ENCODE results near the gene XPO4. TPM values are rescaled to one million over a fixed set of nuclear protein-coding genes. Genes with fewer than 3 reads are reported as not detected.

XPO4 gene
- total and polyA plus RNA-seq, 10 of the 15 experiments (the other 5 are each of a cell fraction or from before 2014, with no cell fraction given) = 3.6 to 24.9 (median 18.4) TPM

- in situ Hi-C loops (cut with MboI) (loop anchor here (25.0 kb wide), 1 partner anchor 656 kb away; the partner anchor contains the start of gene GJB2), intact Hi-C loops (cut with micrococcal nuclease; ENCODE audit: unreplicated experiment) (no loop called here)
- no peaks in the 10 kb centered on the region for H3K4me1 ChIP-seq (ENCODE audit: control insufficient read depth, insufficient read depth, low read length)
- ATAC-seq = no peak
- H3K27ac ChIP-seq (ENCODE audit: control insufficient read depth, insufficient read depth) = no peak overlapping the region
- no peaks in the 10 kb centered on the region for H3K9me3 ChIP-seq (replicated peaks; ENCODE audit: control insufficient read depth, insufficient read depth, low read length)
- TF ChIP-seq GABPA (IDR thresholded peaks at IDR 0.05; ENCODE audit: low read depth) = no peak
- ChIA-PET SMC1A (ENCODE audit: uncharacterized antibody, unreplicated experiment) (no interaction called here), POLR2A (no interaction called here), RAD21 (ENCODE audit: unreplicated experiment) (no interaction called here), CTCF (interaction anchor here (1.0 kb wide), 1 partner anchor 14 kb away, joined by 4 read pairs; no protein-coding TSS in a partner anchor)
- H3K4me3 ChIP-seq = no peak overlapping the region
- H2AFZ ChIP-seq (ENCODE audit: control insufficient read depth, low read depth, low read length) = no peak overlapping the region
- no TSS peak for BruUV-seq (replicated peaks)
- DNase-seq (ENCODE audit: low read depth, low spot score) = no peak
- H3K4me2 ChIP-seq (ENCODE audit: control insufficient read depth, insufficient read depth) = no peak overlapping the region
- WGBS (ENCODE audit: insufficient coverage, insufficient replicate concordance, low lambda C conversion rate, missing lambda C conversion rate) = 93% methylated on average over 6 of the region's 6 CpGs
- H3K79me2 ChIP-seq (ENCODE audit: control insufficient read depth, insufficient read depth, low read length) = no peaks in the 10 kb centered on the region
- H3K27me3 ChIP-seq (replicated peaks in 1 of 2; ENCODE audit: control insufficient read depth in 2 of 2, insufficient read depth in 2 of 2, low read length in 1 of 2) = no peaks in the 10 kb centered on the region
- H3K36me3 ChIP-seq (ENCODE audit: control insufficient read depth in 2 of 2, insufficient read depth in 2 of 2, low read length in 1 of 2) = peaks cover 1 to 2% of the 10 kb centered on the region in 2 experiments
- no peak overlapping the region for H3K9ac ChIP-seq (ENCODE audit: control insufficient read depth, insufficient read depth, low read length)
- FAIRE-seq = no peak
- no peaks in the 10 kb centered on the region for H4K20me1 ChIP-seq (ENCODE audit: control insufficient read depth, insufficient read depth)
Observed at GRCh38 chr13:20843166-20843565, 59.4 kb downstream of the XPO4 start.

- ChIA-PET POLR2A (no interaction called here), SMC1A (ENCODE audit: uncharacterized antibody, unreplicated experiment) (interaction anchor here (0.6 to 1.8 kb wide), 5 partner anchors 9 to 1208 kb away, joined by 3 to 8 read pairs (median 6); no protein-coding TSS in a partner anchor), CTCF (interaction anchor here (0.9 to 3.1 kb wide), 4 partner anchors 8 to 347 kb away, joined by 4 to 35 read pairs (median 10); no protein-coding TSS in a partner anchor), RAD21 (ENCODE audit: unreplicated experiment) (no interaction called here)
- no peak for DNase-seq (ENCODE audit: low read depth, low spot score)
- no peaks in the 10 kb centered on the region for H3K4me1 ChIP-seq (ENCODE audit: control insufficient read depth, insufficient read depth, low read length)
- no peak overlapping the region for H3K4me2 ChIP-seq (ENCODE audit: control insufficient read depth, insufficient read depth)
- FAIRE-seq = no peak
- no peak overlapping the region for H3K4me3 ChIP-seq
- no peak overlapping the region for H3K9ac ChIP-seq (ENCODE audit: control insufficient read depth, insufficient read depth, low read length)
- in situ Hi-C loops (cut with MboI) (loop anchor here (25.0 kb wide), 1 partner anchor 653 kb away; the partner anchor contains the start of gene GJB2), intact Hi-C loops (cut with micrococcal nuclease; ENCODE audit: unreplicated experiment) (no loop called here)
- no peaks in the 10 kb centered on the region for H3K27me3 ChIP-seq (replicated peaks in 1 of 2; ENCODE audit: control insufficient read depth in 2 of 2, insufficient read depth in 2 of 2, low read length in 1 of 2)
- no peaks in the 10 kb centered on the region for H4K20me1 ChIP-seq (ENCODE audit: control insufficient read depth, insufficient read depth)
- BruUV-seq (replicated peaks) = no TSS peak
- no peaks in the 10 kb centered on the region for H3K9me3 ChIP-seq (replicated peaks; ENCODE audit: control insufficient read depth, insufficient read depth, low read length)
- H2AFZ ChIP-seq (ENCODE audit: control insufficient read depth, low read depth, low read length) = no peak overlapping the region
- no peaks in the 10 kb centered on the region for H3K79me2 ChIP-seq (ENCODE audit: control insufficient read depth, insufficient read depth, low read length)
- TF ChIP-seq KDM1A (IDR thresholded peaks at IDR 0.05; ENCODE audit: borderline replicate concordance) = no peak
- TF ChIP-seq GATAD2B (conservative IDR thresholded peaks at IDR 0.05; ENCODE audit: low read depth) = no peak
- no peak for TF ChIP-seq CEBPB (IDR thresholded peaks at IDR 0.05; ENCODE audit: borderline replicate concordance in 1 of 2, low read depth in 2 of 2, low read length in 2 of 2)
- no peak for TF ChIP-seq WRNIP1 (IDR thresholded peaks at IDR 0.05; ENCODE audit: borderline replicate concordance, low read depth, low read length)
- no peak for TF ChIP-seq POLR2AphosphoS5 (IDR thresholded peaks at IDR 0.05; ENCODE audit: low read length)
- TF ChIP-seq CHD1 (IDR thresholded peaks at IDR 0.05; ENCODE audit: low read depth, low read length) = no peak
- TF ChIP-seq PKNOX1 (IDR thresholded peaks at IDR 0.05) = no peak
- TF ChIP-seq CBX5 (IDR thresholded peaks at IDR 0.05; ENCODE audit: low read depth) = no peak
- H3K36me3 ChIP-seq (ENCODE audit: control insufficient read depth in 2 of 2, insufficient read depth in 2 of 2, low read length in 1 of 2) = peaks cover 1 to 19% of the 10 kb centered on the region in 2 experiments
- H3K27ac ChIP-seq (ENCODE audit: control insufficient read depth, insufficient read depth) = no peak overlapping the region
- no peak for ATAC-seq
Observed at GRCh38 chr13:20840568-20840967, 62.0 kb downstream of the XPO4 start.

All from GM12878 (cell line).